GM12872 (cell line): ENCODE measurements around the gene IGFBP2.

Source experiments
- TF ChIP-seq, protein P1 (sequence below): IDR thresholded peaks from 3 replicates; pipeline ENCODE4 v1.5.1; 2011; ENCODE audit warnings: low read depth, mild to moderate bottlenecking, low read length, moderate library complexity; ENCODE audit not compliant: insufficient read depth

Gene IGFBP2

GRCh38 chr2:216671081-216671411 lies 37.8 kb downstream of the IGFBP2 start:
- TF ChIP-seq, protein P1, sequence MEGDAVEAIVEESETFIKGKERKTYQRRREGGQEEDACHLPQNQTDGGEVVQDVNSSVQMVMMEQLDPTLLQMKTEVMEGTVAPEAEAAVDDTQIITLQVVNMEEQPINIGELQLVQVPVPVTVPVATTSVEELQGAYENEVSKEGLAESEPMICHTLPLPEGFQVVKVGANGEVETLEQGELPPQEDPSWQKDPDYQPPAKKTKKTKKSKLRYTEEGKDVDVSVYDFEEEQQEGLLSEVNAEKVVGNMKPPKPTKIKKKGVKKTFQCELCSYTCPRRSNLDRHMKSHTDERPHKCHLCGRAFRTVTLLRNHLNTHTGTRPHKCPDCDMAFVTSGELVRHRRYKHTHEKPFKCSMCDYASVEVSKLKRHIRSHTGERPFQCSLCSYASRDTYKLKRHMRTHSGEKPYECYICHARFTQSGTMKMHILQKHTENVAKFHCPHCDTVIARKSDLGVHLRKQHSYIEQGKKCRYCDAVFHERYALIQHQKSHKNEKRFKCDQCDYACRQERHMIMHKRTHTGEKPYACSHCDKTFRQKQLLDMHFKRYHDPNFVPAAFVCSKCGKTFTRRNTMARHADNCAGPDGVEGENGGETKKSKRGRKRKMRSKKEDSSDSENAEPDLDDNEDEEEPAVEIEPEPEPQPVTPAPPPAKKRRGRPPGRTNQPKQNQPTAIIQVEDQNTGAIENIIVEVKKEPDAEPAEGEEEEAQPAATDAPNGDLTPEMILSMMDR = no peak

DNA sequence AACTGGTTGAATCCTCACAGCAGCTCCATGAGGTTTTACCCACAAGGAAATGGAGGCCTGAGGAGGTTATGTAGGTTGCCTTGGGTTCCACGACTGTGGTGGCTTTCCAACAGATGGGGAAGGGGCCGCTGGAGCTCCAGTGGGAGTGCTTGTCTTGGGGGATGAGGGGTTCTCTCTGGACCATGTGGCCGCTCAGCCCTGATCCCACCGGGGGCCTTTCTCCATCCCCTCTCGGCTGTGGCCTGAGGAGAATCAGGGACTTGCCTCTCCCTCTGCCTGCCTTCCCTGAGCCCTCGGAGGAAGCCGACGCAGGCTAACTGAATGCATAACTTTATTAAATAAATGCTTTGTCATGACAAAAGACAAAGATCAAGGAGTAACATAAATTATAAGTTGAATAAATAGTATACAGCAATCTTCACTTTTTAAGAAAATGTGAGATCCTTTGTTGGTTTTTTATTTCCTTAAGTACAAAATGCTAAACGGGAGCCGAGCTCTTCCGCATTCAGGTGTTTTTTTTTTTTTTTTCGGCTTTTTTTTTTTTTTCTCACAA lies 38.6 kb downstream of the IGFBP2 start:
- TF ChIP-seq, protein P1 = no peak

- TF ChIP-seq, protein P1 = no peak
Measured at GRCh38 chr2:216672466-216672865, 39.2 kb downstream of the IGFBP2 start.

GRCh38 chr2:216673021-216673420 lies 39.8 kb downstream of the IGFBP2 start:
- TF ChIP-seq, protein P1 = no peak

- TF ChIP-seq, protein P1 = no peak
Measured at GRCh38 chr2:216673609-216674008, 40.4 kb downstream of the IGFBP2 start.

GRCh38 chr2:216674376-216674775 lies 41.2 kb downstream of the IGFBP2 start:
- TF ChIP-seq, protein P1 = no peak

- TF ChIP-seq, protein P1 = no peak
Measured at GRCh38 chr2:216676630-216677029, 43.4 kb downstream of the IGFBP2 start.
